ENCODE data around the gene SEMA3B. TPM values are rescaled to one million over a fixed set of nuclear protein-coding genes. Genes with fewer than 3 reads are reported as not detected.

SEMA3B gene
- total RNA-seq, 4 donors from 2014 or later, result 29.1 to 54.9 (median 44.2) TPM

GRCh38 chr3:50314816-50315215, 45.9 kb downstream of the SEMA3B start:
- TF ChIP-seq EP300 (IDR thresholded peaks at IDR 0.05) (no peak), POLR2A (IDR thresholded peaks at IDR 0.05) (no peak), POLR2AphosphoS5 (IDR thresholded peaks at IDR 0.05) (no peak)
- TF ChIP-seq, protein P1, sequence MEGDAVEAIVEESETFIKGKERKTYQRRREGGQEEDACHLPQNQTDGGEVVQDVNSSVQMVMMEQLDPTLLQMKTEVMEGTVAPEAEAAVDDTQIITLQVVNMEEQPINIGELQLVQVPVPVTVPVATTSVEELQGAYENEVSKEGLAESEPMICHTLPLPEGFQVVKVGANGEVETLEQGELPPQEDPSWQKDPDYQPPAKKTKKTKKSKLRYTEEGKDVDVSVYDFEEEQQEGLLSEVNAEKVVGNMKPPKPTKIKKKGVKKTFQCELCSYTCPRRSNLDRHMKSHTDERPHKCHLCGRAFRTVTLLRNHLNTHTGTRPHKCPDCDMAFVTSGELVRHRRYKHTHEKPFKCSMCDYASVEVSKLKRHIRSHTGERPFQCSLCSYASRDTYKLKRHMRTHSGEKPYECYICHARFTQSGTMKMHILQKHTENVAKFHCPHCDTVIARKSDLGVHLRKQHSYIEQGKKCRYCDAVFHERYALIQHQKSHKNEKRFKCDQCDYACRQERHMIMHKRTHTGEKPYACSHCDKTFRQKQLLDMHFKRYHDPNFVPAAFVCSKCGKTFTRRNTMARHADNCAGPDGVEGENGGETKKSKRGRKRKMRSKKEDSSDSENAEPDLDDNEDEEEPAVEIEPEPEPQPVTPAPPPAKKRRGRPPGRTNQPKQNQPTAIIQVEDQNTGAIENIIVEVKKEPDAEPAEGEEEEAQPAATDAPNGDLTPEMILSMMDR (IDR thresholded peaks at IDR 0.05), result no peak
- ATAC-seq, result peak; percentile 20
- WGBS, 2 donors (ENCODE audit: low coverage in 1 of 2), result 96% methylated on average over 4 of the region's 4 CpGs; no CpG with 5 or more reads in 1 of the 2 donors

DNA sequence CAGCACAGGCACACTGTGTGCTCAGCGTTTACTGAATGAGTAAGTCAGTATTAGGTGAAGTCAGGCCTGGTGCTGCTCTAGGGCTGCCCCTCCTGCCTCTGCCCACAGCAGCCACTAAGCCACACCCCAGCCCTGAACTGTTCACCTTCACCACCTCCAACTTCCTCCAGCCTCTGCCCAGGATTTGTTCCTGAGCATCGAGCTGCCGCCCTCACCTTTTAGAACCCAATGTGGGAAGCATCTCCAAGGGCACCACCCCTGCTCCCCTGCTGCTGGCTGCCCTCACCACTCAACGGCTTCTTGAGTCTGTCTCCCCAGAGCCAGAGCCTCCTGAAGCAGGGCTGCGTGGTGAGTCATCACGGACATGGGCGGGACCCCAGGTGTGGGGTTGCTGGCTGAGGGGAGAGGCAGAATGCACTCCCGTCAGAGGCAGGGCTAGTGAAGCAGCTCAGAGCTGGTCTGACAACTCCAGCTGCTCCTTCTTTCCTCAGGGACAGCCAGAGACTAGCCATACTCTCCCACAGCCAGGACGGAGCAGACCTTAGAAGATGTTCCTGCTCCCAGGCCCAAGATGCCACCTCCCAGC, 47.8 kb downstream of the SEMA3B start:
- no peak for ATAC-seq
- Histone ChIP-seq H3K27ac (peak overlapping the region in 3 of 4 donors; percentile 7 to 24 (median 14)), H3K4me1 (peaks cover 0 to 48% (median 29%) of the 10 kb centered on the region in 3 donors), H3K4me3 (no peak overlapping the region), H3K9me3 (no peaks in the 10 kb centered on the region), H3K36me3 (peaks cover 0 to 54% of the 10 kb centered on the region in 2 donors), H3K27me3 (no peaks in the 10 kb centered on the region)
- 59 to 60% methylated on average over 2 of the region's 9 CpGs for WGBS, 2 donors (ENCODE audit: low coverage in 1 of 2)
- TF ChIP-seq, protein P1 (IDR thresholded peaks at IDR 0.05), result no peak
- TF ChIP-seq POLR2AphosphoS5 (IDR thresholded peaks at IDR 0.05) (no peak), POLR2A (IDR thresholded peaks at IDR 0.05) (no peak), EP300 (IDR thresholded peaks at IDR 0.05) (no peak)

More at GRCh38 chr3:50314816-50315215, 45.9 kb downstream of the SEMA3B start:
- Histone ChIP-seq H3K9me3 (no peaks in the 10 kb centered on the region), H3K36me3 (peaks cover 0 to 53% of the 10 kb centered on the region in 2 donors), H3K27ac (peak overlapping the region in 2 of 4 donors; percentile 11 to 35), H3K4me1 (peaks cover 0 to 35% (median 19%) of the 10 kb centered on the region in 3 donors), H3K4me3 (no peak overlapping the region), H3K27me3 (no peaks in the 10 kb centered on the region)

DNA sequence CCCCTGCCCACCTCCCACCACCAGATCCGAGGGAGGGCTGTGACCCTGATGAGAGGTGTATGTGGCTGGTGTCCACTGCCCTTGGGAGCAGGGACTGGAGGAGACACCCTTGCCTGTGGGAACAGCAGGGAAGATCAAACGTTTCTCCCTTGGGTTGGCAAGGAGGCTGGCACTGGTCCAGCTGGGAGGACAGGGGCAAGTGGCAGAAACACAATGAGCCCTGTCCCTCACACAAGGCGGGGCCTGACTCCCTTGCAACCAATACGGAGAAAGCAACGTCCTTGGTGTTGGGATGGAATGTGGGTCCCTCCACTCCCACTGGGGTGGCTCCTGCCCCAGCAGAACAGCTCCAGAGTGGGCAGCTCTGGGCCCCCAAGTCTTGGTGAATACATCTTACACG, 48.4 kb downstream of the SEMA3B start:
- TF ChIP-seq EP300 (IDR thresholded peaks at IDR 0.05), result no peak
- no peak for TF ChIP-seq POLR2A (IDR thresholded peaks at IDR 0.05)
- no peak for TF ChIP-seq POLR2AphosphoS5 (IDR thresholded peaks at IDR 0.05)
- TF ChIP-seq, protein P1 (IDR thresholded peaks at IDR 0.05), result no peak
- WGBS, 2 donors (ENCODE audit: low coverage in 1 of 2), result no CpG with 5 or more reads among the region's 6 CpGs
- Histone ChIP-seq H3K36me3 (peaks cover 0 to 54% of the 10 kb centered on the region in 2 donors), H3K27ac (peak overlapping the region in 3 of 4 donors; percentile 7 to 24 (median 14)), H3K4me1 (peaks cover 0 to 53% (median 34%) of the 10 kb centered on the region in 3 donors), H3K27me3 (no peaks in the 10 kb centered on the region), H3K4me3 (peak overlapping the region in 1 of 2 donors; percentile 89), H3K9me3 (no peaks in the 10 kb centered on the region)
- no peak for ATAC-seq

DNA sequence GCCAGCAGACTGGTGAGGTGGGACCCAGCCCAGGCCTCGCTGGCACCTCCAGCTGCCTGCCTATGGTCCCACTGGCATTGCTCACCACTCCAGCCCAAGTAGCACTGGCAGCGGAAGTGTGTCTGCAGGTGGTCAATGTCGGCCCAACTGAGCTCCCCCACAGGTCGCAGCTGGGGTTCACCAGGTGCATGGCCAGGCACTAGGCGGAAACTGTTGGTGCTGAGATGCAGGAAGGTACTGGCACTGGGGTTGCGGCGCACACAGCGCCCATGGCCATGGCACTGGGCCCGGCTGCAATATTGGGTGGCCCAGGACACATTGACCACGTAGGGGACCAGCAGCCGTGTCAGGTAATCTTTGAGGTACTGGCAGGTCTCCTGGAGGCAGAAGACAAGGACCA, 49.2 kb downstream of the SEMA3B start:
- H3K36me3 ChIP-seq, result peaks cover 0 to 54% of the 10 kb centered on the region in 2 donors
- H3K4me3 ChIP-seq, result peak overlapping the region in 1 of 2 donors; percentile 89

More for the DNA sequence above, 49.2 kb downstream of the SEMA3B start:
- Histone ChIP-seq H3K4me1 (peaks cover 0 to 62% (median 40%) of the 10 kb centered on the region in 3 donors), H3K9me3 (no peaks in the 10 kb centered on the region), H3K27me3 (no peaks in the 10 kb centered on the region), H3K27ac (peak overlapping the region in 3 of 4 donors; percentile 7 to 24 (median 10))
- 67% methylated on average over 2 of the region's 11 CpGs; no CpG with 5 or more reads in 1 of the 2 donors for WGBS, 2 donors (ENCODE audit: low coverage in 1 of 2)
- TF ChIP-seq POLR2A (IDR thresholded peaks at IDR 0.05) (no peak), POLR2AphosphoS5 (IDR thresholded peaks at IDR 0.05) (no peak), EP300 (IDR thresholded peaks at IDR 0.05) (no peak)
- TF ChIP-seq, protein P1 (IDR thresholded peaks at IDR 0.05), result no peak
- ATAC-seq, result no peak

Measured in gastroesophageal sphincter (tissue), 4 donors.